Spleen (tissue), 11 donors: ENCODE data around the gene ZSCAN26. TPM values are rescaled to one million over a fixed set of nuclear protein-coding genes. Genes with fewer than 3 reads are reported as not detected.
A peak's percentile ranks its signal among the peaks of the same experiment; 100 is the strongest.

Source experiments
- DNase-seq: peaks from one replicate; pipeline ENCODE4 v3.0.0-alpha.2; 2020
- H3K27ac ChIP-seq, 8 donors: fragments of 200-600 bp; sonication (generic) in 7 of 8; 1 replicate in 4 of 8; 2 replicates in 4 of 8; pipeline versions ENCODE4 v1.5.0 to v1.8.0; 2016 to 2021; ENCODE audit warnings: inconsistent platforms in 4 of 8, mild to moderate bottlenecking in 4 of 8, moderate library complexity in 1 of 8
- H3K27me3 ChIP-seq, 7 donors: fragments of 200-600 bp; sonication (generic) in 6 of 7; replicated peaks in 1 of 7; 1 replicate in 4 of 7; 2 replicates in 3 of 7; pipeline versions ENCODE4 v1.5.0 to v1.8.0; 2016 to 2021; ENCODE audit warnings: inconsistent platforms in 3 of 7, mild to moderate bottlenecking in 1 of 7
- H3K36me3 ChIP-seq, 6 donors: fragments of 200-600 bp; sonication (generic) in 5 of 6; 1 replicate in 4 of 6; 2 replicates in 2 of 6; pipeline versions ENCODE4 v1.5.0 to v1.8.0; 2016 to 2021; ENCODE audit warnings: inconsistent platforms in 2 of 6
- H3K4me1 ChIP-seq, 6 donors: fragments of 200-600 bp; sonication (generic) in 5 of 6; 1 replicate in 3 of 6; 2 replicates in 3 of 6; pipeline versions ENCODE4 v1.5.0 to v1.8.0; 2016 to 2021; ENCODE audit warnings: inconsistent platforms in 3 of 6
- H3K4me3 ChIP-seq, 8 donors: fragments of 200-600 bp; sonication (generic) in 7 of 8; 1 replicate in 4 of 8; 2 replicates in 4 of 8; pipeline versions ENCODE4 v1.5.0 to v1.8.0; 2016 to 2021; ENCODE audit warnings: inconsistent platforms in 4 of 8, mild to moderate bottlenecking in 4 of 8, moderate library complexity in 2 of 8
- H3K9me3 ChIP-seq, 8 donors: fragments of 200-600 bp; sonication (generic) in 7 of 8; 1 replicate in 4 of 8; 2 replicates in 4 of 8; pipeline versions ENCODE4 v1.5.0 to v1.8.0; 2016 to 2021; ENCODE audit warnings: inconsistent platforms in 4 of 8
- CTCF ChIP-seq, 11 experiments: fragments of 200-600 bp in 7 of 11; fragments of 450-650 bp in 4 of 11; sonication (generic) in 4 of 11; IDR thresholded peaks in 8 of 11; conservative IDR thresholded peaks in 3 of 11; 1 replicate in 7 of 11; 2 replicates in 4 of 11; pipeline versions ENCODE4 v1.4.0 to v1.8.0; 2016 to 2021; ENCODE audit warnings: antibody characterized with exemption in 11 of 11, inconsistent platforms in 4 of 11, mild to moderate bottlenecking in 1 of 11
- POLR2A ChIP-seq, 3 donors: fragments of 450-650 bp; IDR thresholded peaks; one replicate each; pipeline ENCODE4 v1.5.1; 2017; ENCODE audit warnings: antibody characterized with exemption in 3 of 3, mild to moderate bottlenecking in 1 of 3
- POLR2AphosphoS5 ChIP-seq, 3 donors: sonication (generic); formaldehyde crosslinking; IDR thresholded peaks; one replicate each; pipeline ENCODE4 v1.5.1; 2017; ENCODE audit warnings: antibody characterized with exemption in 3 of 3
- WGBS, 5 donors: extraction: QIAGEN DNeasy Blood & Tissue Kit in 3 of 5; methylation state at CpG; one replicate each; pipeline versions ENCODE4 v1.1.5 to v1.1.7; 2013 to 2018; 5-methylcytosine and 5-hydroxymethylcytosine counted together
- intact Hi-C: fragments of 100-400 bp; cut with DNase I; formaldehyde crosslinking; loops from one replicate; pipeline ENCODE4 v1.15.0; 2023; ENCODE audit warnings: low total_unique reads
- polyA plus RNA-seq, 3 donors: library from polyadenylated mRNA; stranded (reverse); fragments of 200-250 nt; gene quantifications; one replicate each; pipeline ENCODE4 v1.2.1, GENCODE V29; 2013
- small RNA-seq, 4 donors: library from RNA; depleted of rRNA; stranded (forward); fragments of <200 nt; gene quantifications; one replicate each; pipeline ENCODE3, GENCODE V24; 2016
- total RNA-seq, 7 donors: library from RNA; depleted of rRNA in 3 of 7; stranded (reverse); fragments of >200 nt in 3 of 7; fragmentation: NEBNext Ultra II Directional in 4 of 7; extraction: Animal tissue kit (Norgen Biotek cat#: 25700) in 4 of 7; gene quantifications; one replicate each; pipeline versions ENCODE4 v1.1.0 to v1.2.1, GENCODE V29; 2016 to 2021
- donor health status: healthy with polysubstance abuse.
- donor health status: DM: no; HTN: no; CAD: no; lungs with moderate emphysema.
- donor health status: DM: no; HTN: no; CAD: no.
- donor health status: Bipolar disorder and iron deficiency.
- donor health status: healthy.
- donor health status: DM: no; HTN: no; CAD: no.
- donor health status: DM: yes; HTN: yes; CAD: no.

Gene ZSCAN26
- total and polyA plus RNA-seq, 10 donors, result 9.5 to 46.3 (median 20.3) TPM

- WGBS, 5 donors, result 78 to 91% (median 89%) methylated on average over 3 of the region's 3 CpGs
- intact Hi-C loops, result no loop called here
- H3K4me1 ChIP-seq, result no peaks in the 10 kb centered on the region
- H3K9me3 ChIP-seq, result peaks cover 15 to 51% (median 43%) of the 10 kb centered on the region in 8 donors
- no peak overlapping the region for H3K4me3 ChIP-seq
- no peaks in the 10 kb centered on the region for H3K27me3 ChIP-seq
- H3K27ac ChIP-seq, result no peak overlapping the region
- peaks cover 14 to 31% (median 26%) of the 10 kb centered on the region in 6 donors for H3K36me3 ChIP-seq
- TF ChIP-seq POLR2AphosphoS5 (IDR thresholded peaks at IDR 0.05), result no peak
- no peak for TF ChIP-seq POLR2A (IDR thresholded peaks at IDR 0.05)
- no peak for TF ChIP-seq CTCF (IDR thresholded peaks at IDR 0.05 in 8 of 11, conservative IDR thresholded peaks at IDR 0.05 in 3 of 11)
- DNase-seq, result no peak
Observed at GRCh38 chr6:28322661-28323060, 55.7 kb downstream of the ZSCAN26 start.

GRCh38 chr6:28323813-28324424, 57.0 kb downstream of the ZSCAN26 start:
- no peak overlapping the region for H3K27ac ChIP-seq
- H3K4me1 ChIP-seq, result no peaks in the 10 kb centered on the region
- no peak for DNase-seq
- 92 to 100% (median 97%) methylated on average over 1 of the region's 1 CpG for WGBS, 5 donors
- peaks cover 15 to 64% (median 53%) of the 10 kb centered on the region in 8 donors for H3K9me3 ChIP-seq
- H3K27me3 ChIP-seq, result no peaks in the 10 kb centered on the region
- peaks cover 14 to 39% (median 27%) of the 10 kb centered on the region in 6 donors for H3K36me3 ChIP-seq
- intact Hi-C loops, result no loop called here
- H3K4me3 ChIP-seq, result no peak overlapping the region
- no peak for TF ChIP-seq CTCF (IDR thresholded peaks at IDR 0.05 in 8 of 11, conservative IDR thresholded peaks at IDR 0.05 in 3 of 11)
- no peak for TF ChIP-seq POLR2A (IDR thresholded peaks at IDR 0.05)
- no peak for TF ChIP-seq POLR2AphosphoS5 (IDR thresholded peaks at IDR 0.05)

GRCh38 chr6:28326371-28326948, 59.5 kb downstream of the ZSCAN26 start:
- no peaks in the 10 kb centered on the region for H3K27me3 ChIP-seq
- H3K36me3 ChIP-seq, result peaks cover 14 to 46% (median 27%) of the 10 kb centered on the region in 6 donors
- no peaks in the 10 kb centered on the region for H3K4me1 ChIP-seq
- peaks cover 15 to 59% (median 48%) of the 10 kb centered on the region in 8 donors for H3K9me3 ChIP-seq
- TF ChIP-seq POLR2A (IDR thresholded peaks at IDR 0.05) (no peak), POLR2AphosphoS5 (IDR thresholded peaks at IDR 0.05) (no peak), CTCF (IDR thresholded peaks at IDR 0.05 in 8 of 11, conservative IDR thresholded peaks at IDR 0.05 in 3 of 11) (no peak)
- peak overlapping the region in 1 of 8 donors; percentile 5 for H3K4me3 ChIP-seq
- intact Hi-C loops, result no loop called here
- H3K27ac ChIP-seq, result no peak overlapping the region
- no peak for DNase-seq
- WGBS, 5 donors, result 90 to 96% (median 93%) methylated on average over 7 of the region's 7 CpGs

Small RNA genes lying within 50 kb of the gene (small RNA-seq; reads per million reads assigned to genes)
- gene AL021997.1 (0 reads per million in 4 donors), gene AL021997.2 (0 to 0.21 (median 0) reads per million in 4 donors)

Other genes starting within 250 kb of the ZSCAN26 start
- gene ZNF165, start 186.6 kb upstream of the ZSCAN26 start, total RNA-seq, result 1 to 10 TPM in 4 of 7 donors, under 1 TPM in 3; 0.60 to 2.0 (median 1.0) TPM
- gene ZNF165, start 186.6 kb upstream of the ZSCAN26 start, polyA plus RNA-seq, result 1 to 10 TPM in 2 of 3 donors, under 1 TPM in 1; 0.77 to 1.9 (median 1.3) TPM
- 10 to 100 TPM in 2 of 7 donors, 1 to 10 TPM in 5; 6.2 to 11.7 (median 8.4) TPM for gene ZSCAN16, start 142.5 kb upstream of the ZSCAN26 start, total RNA-seq
- gene ZSCAN16, start 142.5 kb upstream of the ZSCAN26 start, polyA plus RNA-seq, result 10 to 100 TPM in 1 of 3 donors, 1 to 10 TPM in 2; 8.6 to 11.1 (median 8.8) TPM
- 10 to 100 TPM; 22.2 to 33.0 (median 28.6) TPM for gene ZKSCAN8, start 125.3 kb upstream of the ZSCAN26 start, total RNA-seq
- gene ZKSCAN8, start 125.3 kb upstream of the ZSCAN26 start, polyA plus RNA-seq, result 1 to 10 TPM; 3.1 to 4.4 (median 3.4) TPM
- gene ZSCAN9, start 41.9 kb upstream of the ZSCAN26 start, total RNA-seq, result 10 to 100 TPM; 11.2 to 25.7 (median 15.4) TPM
- 10 to 100 TPM in 2 of 3 donors, 1 to 10 TPM in 1; 6.9 to 13.8 (median 10.2) TPM for gene ZSCAN9, start 41.9 kb upstream of the ZSCAN26 start, polyA plus RNA-seq
- gene ZKSCAN4, start 14.9 kb upstream of the ZSCAN26 start, total RNA-seq, result 10 to 100 TPM in 6 of 7 donors, 1 to 10 TPM in 1; 8.5 to 13.7 (median 12.5) TPM
- 1 to 10 TPM; 5.2 to 8.0 (median 6.8) TPM for gene ZKSCAN4, start 14.9 kb upstream of the ZSCAN26 start, polyA plus RNA-seq
- gene NKAPL, start 7.8 kb upstream of the ZSCAN26 start, total RNA-seq, result 1 to 10 TPM in 4 of 7 donors, under 1 TPM in 3; 0.64 to 3.1 (median 1.4) TPM
- 1 to 10 TPM; 1.2 to 1.7 (median 1.4) TPM for gene NKAPL, start 7.8 kb upstream of the ZSCAN26 start, polyA plus RNA-seq
- 1 to 10 TPM; 2.7 to 7.8 (median 4.5) TPM for gene PGBD1, start 14.4 kb downstream of the ZSCAN26 start, total RNA-seq
- 1 to 10 TPM; 1.6 to 3.1 (median 2.4) TPM for gene PGBD1, start 14.4 kb downstream of the ZSCAN26 start, polyA plus RNA-seq
- gene ZSCAN31, start 69.0 kb downstream of the ZSCAN26 start, total RNA-seq, result 10 to 100 TPM in 1 of 7 donors, 1 to 10 TPM in 6; 2.8 to 13.7 (median 4.2) TPM
- gene ZSCAN31, start 69.0 kb downstream of the ZSCAN26 start, polyA plus RNA-seq, result 1 to 10 TPM; 1.2 to 2.5 (median 1.7) TPM
- gene ZKSCAN3, start 82.8 kb downstream of the ZSCAN26 start, total RNA-seq, result 1 to 10 TPM; 4.9 to 8.4 (median 7.1) TPM
- 1 to 10 TPM; 1.0 to 2.2 (median 1.6) TPM for gene ZKSCAN3, start 82.8 kb downstream of the ZSCAN26 start, polyA plus RNA-seq
- gene ZSCAN12, start 132.6 kb downstream of the ZSCAN26 start, total RNA-seq, result 10 to 100 TPM in 1 of 7 donors, 1 to 10 TPM in 6; 6.6 to 10.3 (median 8.8) TPM
- 1 to 10 TPM; 1.8 to 3.1 (median 2.4) TPM for gene ZSCAN12, start 132.6 kb downstream of the ZSCAN26 start, polyA plus RNA-seq
- 1 to 10 TPM; 1.4 to 4.6 (median 2.5) TPM for gene ZSCAN23, start 176.3 kb downstream of the ZSCAN26 start, total RNA-seq
- under 1 TPM in 2 of 3 donors, not detected in 1; 0.14 to 0.32 TPM for gene ZSCAN23, start 176.3 kb downstream of the ZSCAN26 start, polyA plus RNA-seq
- gene GPX6, start 248.7 kb downstream of the ZSCAN26 start, total RNA-seq, result not detected
- gene GPX6, start 248.7 kb downstream of the ZSCAN26 start, polyA plus RNA-seq, result not detected